WTC11 (cell line): ENCODE data around the gene CCDC28B. TPM values are rescaled to one million over a fixed set of nuclear protein-coding genes. Genes with fewer than 3 reads are reported as not detected.

Experiments
- ATAC-seq: fragments of 200-7000 bp; cut with Tn5 transposase; 2 replicates; pipeline ENCODE4 v1.10.0; 2021; ENCODE audit warnings: mild to moderate bottlenecking, moderate library complexity
- CTCF ChIA-PET: fragments of 300-600 bp; sonication (Branson Sonifier 250); formaldehyde crosslinking; loops from one replicate; lab custom pipeline; 2021; ENCODE audit warnings: antibody characterized with exemption; lab: Charles Lee
- POLR2A ChIA-PET: fragments of 350-600 bp; sonication (Branson Sonifier 250); formaldehyde crosslinking; loops from one replicate; lab custom pipeline; 2021; ENCODE audit warnings: antibody characterized with exemption; lab: Charles Lee
- DNase-seq: peaks from one replicate; pipeline ENCODE4 v3.0.0; 2021; ENCODE audit warnings: low spot score
- H3K27ac Mint-ChIP-seq: 2 replicates; pipeline ENCODE4 v1.8.0; 2021; ENCODE audit warnings: mixed read lengths
- H3K27me3 Mint-ChIP-seq: 2 replicates; pipeline ENCODE4 v1.8.0; 2021; ENCODE audit warnings: low read depth, mild to moderate bottlenecking, moderate library complexity, mixed read lengths
- H3K36me3 Mint-ChIP-seq: 2 replicates; pipeline ENCODE4 v1.8.0; 2021; ENCODE audit warnings: mixed read lengths
- H3K4me1 Mint-ChIP-seq: 2 replicates; pipeline ENCODE4 v1.8.0; 2022; ENCODE audit warnings: mixed read lengths
- H3K4me3 Mint-ChIP-seq: 2 replicates; pipeline ENCODE4 v1.8.0; 2021; ENCODE audit warnings: mild to moderate bottlenecking, moderate library complexity, mixed read lengths
- H3K9me3 Mint-ChIP-seq: 2 replicates; pipeline ENCODE4 v1.8.0; 2021; ENCODE audit warnings: mixed read lengths
- ATF2 ChIP-seq: sonication (generic); formaldehyde crosslinking; IDR thresholded peaks from 2 replicates; pipeline ENCODE4 v1.8.1; 2022; ENCODE audit warnings: low read depth, missing genetic modification reagents, borderline replicate concordance
- CTCF ChIP-seq: fragments of 200-600 bp; IDR thresholded peaks from 2 replicates; pipeline ENCODE4 v1.8.0; 2022; ENCODE audit warnings: antibody characterized with exemption
- E2F1 ChIP-seq: sonication (generic); formaldehyde crosslinking; IDR thresholded peaks from 2 replicates; pipeline ENCODE4 v1.8.0; 2022; ENCODE audit warnings: mild to moderate bottlenecking, missing genetic modification reagents
- E2F5 ChIP-seq: sonication (generic); formaldehyde crosslinking; IDR thresholded peaks from 2 replicates; pipeline ENCODE4 v1.8.1; 2022; ENCODE audit warnings: mild to moderate bottlenecking, moderate library complexity, missing genetic modification reagents
- FOXP4 ChIP-seq: sonication (generic); formaldehyde crosslinking; IDR thresholded peaks from 2 replicates; pipeline ENCODE4 v1.8.0; 2022; ENCODE audit warnings: mild to moderate bottlenecking, missing genetic modification reagents
- GTF2I ChIP-seq: fragments of 250-450 bp; sonication (Bioruptor Pico); conservative IDR thresholded peaks from 2 replicates; pipeline ENCODE4 v1.4.0; 2021; ENCODE audit warnings: mild to moderate bottlenecking
- JAZF1 ChIP-seq: fragments of 250-450 bp; sonication (Bioruptor Pico); IDR thresholded peaks from 2 replicates; pipeline ENCODE4 v1.9.0; 2021; ENCODE audit warnings: moderate library complexity, mild to moderate bottlenecking, inconsistent platforms
- JUN ChIP-seq: sonication (generic); formaldehyde crosslinking; IDR thresholded peaks from 2 replicates; pipeline ENCODE4 v1.8.0; 2023; ENCODE audit warnings: mild to moderate bottlenecking, missing genetic modification reagents
- MLX ChIP-seq: sonication (generic); formaldehyde crosslinking; IDR thresholded peaks from 2 replicates; pipeline ENCODE4 v1.8.1; 2023; ENCODE audit warnings: mild to moderate bottlenecking, missing genetic modification reagents, moderate library complexity
- MXD4 ChIP-seq: fragments of 250-450 bp; sonication (Bioruptor Pico); IDR thresholded peaks from 2 replicates; pipeline ENCODE4 v1.8.0; 2021; ENCODE audit warnings: mild to moderate bottlenecking, moderate library complexity, borderline replicate concordance
- NFATC4 ChIP-seq: fragments of 250-450 bp; sonication (Bioruptor Pico); IDR thresholded peaks from 2 replicates; pipeline ENCODE4 v1.9.0; 2021; ENCODE audit warnings: mild to moderate bottlenecking
- NFE2L1 ChIP-seq: sonication (generic); formaldehyde crosslinking; IDR thresholded peaks from 2 replicates; pipeline ENCODE4 v1.8.1; 2023; ENCODE audit warnings: missing genetic modification reagents
- NR2C2 ChIP-seq: sonication (generic); formaldehyde crosslinking; IDR thresholded peaks from 2 replicates; pipeline ENCODE4 v1.8.0; 2022; ENCODE audit warnings: mild to moderate bottlenecking, missing genetic modification reagents
- RELA ChIP-seq: sonication (generic); formaldehyde crosslinking; IDR thresholded peaks from 2 replicates; pipeline ENCODE4 v1.8.1; 2022; ENCODE audit warnings: missing genetic modification reagents, mild to moderate bottlenecking, borderline replicate concordance
- RORB ChIP-seq: fragments of 250-450 bp; sonication (Bioruptor Pico); IDR thresholded peaks from 2 replicates; pipeline ENCODE4 v1.9.0; 2021; ENCODE audit warnings: mild to moderate bottlenecking
- SMAD4 ChIP-seq: sonication (generic); formaldehyde crosslinking; IDR thresholded peaks from 2 replicates; pipeline ENCODE4 v1.8.0; 2022; ENCODE audit warnings: mild to moderate bottlenecking, missing genetic modification reagents
- STAT6 ChIP-seq: sonication (generic); formaldehyde crosslinking; conservative IDR thresholded peaks from 2 replicates; pipeline ENCODE4 v1.8.1; 2023; ENCODE audit warnings: mild to moderate bottlenecking, low read depth, missing genetic modification reagents, moderate library complexity
- USF1 ChIP-seq: sonication (generic); formaldehyde crosslinking; IDR thresholded peaks from 2 replicates; pipeline ENCODE4 v1.8.0; 2022; ENCODE audit warnings: mild to moderate bottlenecking, missing genetic modification reagents
- ZMAT4 ChIP-seq: fragments of 250-450 bp; sonication (Bioruptor Pico); IDR thresholded peaks from 2 replicates; pipeline ENCODE4 v1.9.0; 2021; ENCODE audit warnings: mild to moderate bottlenecking
- ZNF121 ChIP-seq: sonication (generic); formaldehyde crosslinking; IDR thresholded peaks from 2 replicates; pipeline ENCODE4 v1.8.0; 2023; ENCODE audit warnings: missing genetic modification reagents
- ZNF263 ChIP-seq: sonication (generic); formaldehyde crosslinking; IDR thresholded peaks from 2 replicates; pipeline ENCODE4 v1.8.1; 2022; ENCODE audit warnings: low read depth, mild to moderate bottlenecking, moderate library complexity, missing genetic modification reagents
- ZNF416 ChIP-seq: fragments of 250-450 bp; sonication (Bioruptor Pico); IDR thresholded peaks from 2 replicates; pipeline ENCODE4 v1.9.0; 2021; ENCODE audit warnings: mild to moderate bottlenecking, inconsistent platforms
- ZNF512 ChIP-seq: sonication (generic); formaldehyde crosslinking; IDR thresholded peaks from 2 replicates; pipeline ENCODE4 v1.8.1; 2022; ENCODE audit warnings: missing genetic modification reagents, borderline replicate concordance
- total RNA-seq: library from RNA; stranded (reverse); gene quantifications from 3 replicates; pipeline ENCODE4 v1.2.3, GENCODE V29; 2021

Gene CCDC28B
- total RNA-seq, 1 experiment from 2014 or later: 34.4 TPM

- POLR2A ChIA-PET: interaction anchor here (1.2 kb wide), 1 partner anchor 23 kb away, joined by 3 read pairs; no protein-coding TSS in a partner anchor
- H3K9me3 Mint-ChIP-seq: no peaks in the 10 kb centered on the region
- peak within 1 kb of the TSS; percentile 95 for H3K4me3 Mint-ChIP-seq
- H3K36me3 Mint-ChIP-seq: peaks cover 18% of the 10 kb centered on the region
- no peaks in the 10 kb centered on the region for H3K27me3 Mint-ChIP-seq
- DNase-seq (peak; percentile 93), ATAC-seq (peak; percentile 90)
- CTCF ChIA-PET: interaction anchor here (0.6 to 3.5 kb wide), 4 partner anchors 13 to 470 kb away, joined by 3 to 23 read pairs (median 6); no protein-coding TSS in a partner anchor
- peaks cover 13% of the 10 kb centered on the region for H3K4me1 Mint-ChIP-seq
- peak within 1 kb of the TSS; percentile 91 for H3K27ac Mint-ChIP-seq
- TF ChIP-seq NR2C2 (CRISPR knock-in tag) (peak; percentile 51), NFE2L1 (CRISPR knock-in tag) (0 out of 2 replicates have a peak, but pooled peaks have one; percentile 20), MXD4 (CRISPR knock-in tag) (no peak), FOXP4 (CRISPR knock-in tag) (peak; percentile 31; the same call in 1 of the 2 replicates), ATF2 (no peak), ZNF416 (CRISPR knock-in tag) (no peak), CTCF (no peak), ZNF263 (CRISPR knock-in tag) (no peak), USF1 (CRISPR knock-in tag) (no peak; the same call in 1 of the 2 replicates), E2F5 (CRISPR knock-in tag) (no peak), ZMAT4 (CRISPR knock-in tag) (no peak), SMAD4 (CRISPR knock-in tag) (no peak), E2F1 (no peak), ZNF121 (CRISPR knock-in tag) (no peak), NFATC4 (CRISPR knock-in tag) (no peak), STAT6 (CRISPR knock-in tag) (no peak), ZNF512 (no peak), JUN (0 out of 2 replicates have a peak, but pooled peaks have one; percentile 12), GTF2I (CRISPR knock-in tag) (no peak), RELA (CRISPR knock-in tag) (no peak), RORB (CRISPR knock-in tag) (no peak), JAZF1 (no peak), MLX (CRISPR knock-in tag) (no peak)
Measured at GRCh38 chr1:32221980-32222755, 21.8 kb downstream of the CCDC28B start, which contains the start of the genes EIF3I and TMEM234. Gene EIF3I (plus strand): TSS chr1:32222407. CDS start chr1:32222442, 35 bp downstream. Gene TMEM234 (minus strand): TSS chr1:32222353. CDS start chr1:32222322, 31 bp downstream.
